ENCODE data around the gene FLYWCH2.

GRCh38 chr16:2894231-2894630, 11.2 kb downstream of the FLYWCH2 start:
- no peak for TF ChIP-seq POLR2AphosphoS5 (IDR thresholded peaks at IDR 0.05; ENCODE audit: borderline replicate concordance, low read depth, low read length)
- TF ChIP-seq EZH2 (IDR thresholded peaks at IDR 0.05) = no peak
- no peak for TF ChIP-seq FOXP2 (optimal IDR thresholded peaks at IDR 0.05; ENCODE audit: control extremely low read depth, extremely low read length, insufficient read depth)

Data from SK-N-MC (cell line).